ENCODE measurements around the gene TRIP10. TPM values are rescaled to one million over a fixed set of nuclear protein-coding genes. Genes with fewer than 3 reads are reported as not detected.

The TRIP10 gene
- total RNA-seq, 3 donors from 2014 or later = 72.8 to 121 (median 79.5) TPM

DNA sequence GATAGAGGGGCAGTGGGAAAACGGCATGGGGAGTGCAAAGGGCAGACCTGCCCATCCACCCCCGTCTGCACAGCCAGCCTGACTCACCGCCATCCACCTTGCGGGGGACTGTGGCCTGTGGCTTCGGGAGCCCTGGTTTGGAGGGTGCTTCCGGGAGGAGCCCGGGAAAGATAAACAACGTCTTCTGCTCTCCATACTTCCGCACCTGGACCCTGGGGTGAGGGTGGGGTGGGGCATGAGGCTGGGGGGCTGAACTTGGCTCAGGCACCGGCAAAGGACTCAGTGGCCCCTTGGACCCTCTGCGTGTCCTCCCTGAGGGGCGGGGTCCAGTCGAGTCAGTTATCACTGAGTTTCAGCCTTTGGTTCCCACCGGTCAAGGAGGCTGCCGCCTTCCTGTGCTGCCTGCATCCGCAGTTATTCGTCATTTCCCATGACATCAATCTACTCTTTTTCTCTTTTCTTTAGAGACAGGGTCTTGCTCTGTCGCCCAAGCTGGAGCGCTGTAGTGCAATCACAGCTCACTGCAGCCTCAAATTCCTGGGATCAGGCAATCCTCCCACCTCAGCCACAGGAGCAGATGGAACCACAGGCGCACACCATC, 5.3 kb upstream of the TRIP10 start:
- TF ChIP-seq, protein P1, sequence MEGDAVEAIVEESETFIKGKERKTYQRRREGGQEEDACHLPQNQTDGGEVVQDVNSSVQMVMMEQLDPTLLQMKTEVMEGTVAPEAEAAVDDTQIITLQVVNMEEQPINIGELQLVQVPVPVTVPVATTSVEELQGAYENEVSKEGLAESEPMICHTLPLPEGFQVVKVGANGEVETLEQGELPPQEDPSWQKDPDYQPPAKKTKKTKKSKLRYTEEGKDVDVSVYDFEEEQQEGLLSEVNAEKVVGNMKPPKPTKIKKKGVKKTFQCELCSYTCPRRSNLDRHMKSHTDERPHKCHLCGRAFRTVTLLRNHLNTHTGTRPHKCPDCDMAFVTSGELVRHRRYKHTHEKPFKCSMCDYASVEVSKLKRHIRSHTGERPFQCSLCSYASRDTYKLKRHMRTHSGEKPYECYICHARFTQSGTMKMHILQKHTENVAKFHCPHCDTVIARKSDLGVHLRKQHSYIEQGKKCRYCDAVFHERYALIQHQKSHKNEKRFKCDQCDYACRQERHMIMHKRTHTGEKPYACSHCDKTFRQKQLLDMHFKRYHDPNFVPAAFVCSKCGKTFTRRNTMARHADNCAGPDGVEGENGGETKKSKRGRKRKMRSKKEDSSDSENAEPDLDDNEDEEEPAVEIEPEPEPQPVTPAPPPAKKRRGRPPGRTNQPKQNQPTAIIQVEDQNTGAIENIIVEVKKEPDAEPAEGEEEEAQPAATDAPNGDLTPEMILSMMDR (IDR thresholded peaks at IDR 0.05) = no peak
- DNase-seq = peak in 2 of 3 donors; percentile 24 to 51
- intact Hi-C loops (cut with DNase I, micrococcal nuclease) = no loop called here
- no peak for ATAC-seq
- H3K4me1 ChIP-seq (ENCODE audit: low read depth) = peaks cover 26% of the 10 kb centered on the region
- H3K9me3 ChIP-seq = no peaks in the 10 kb centered on the region
- H3K4me3 ChIP-seq = no peak overlapping the region
- no peaks in the 10 kb centered on the region for H3K36me3 ChIP-seq (ENCODE audit: low read depth)

DNA sequence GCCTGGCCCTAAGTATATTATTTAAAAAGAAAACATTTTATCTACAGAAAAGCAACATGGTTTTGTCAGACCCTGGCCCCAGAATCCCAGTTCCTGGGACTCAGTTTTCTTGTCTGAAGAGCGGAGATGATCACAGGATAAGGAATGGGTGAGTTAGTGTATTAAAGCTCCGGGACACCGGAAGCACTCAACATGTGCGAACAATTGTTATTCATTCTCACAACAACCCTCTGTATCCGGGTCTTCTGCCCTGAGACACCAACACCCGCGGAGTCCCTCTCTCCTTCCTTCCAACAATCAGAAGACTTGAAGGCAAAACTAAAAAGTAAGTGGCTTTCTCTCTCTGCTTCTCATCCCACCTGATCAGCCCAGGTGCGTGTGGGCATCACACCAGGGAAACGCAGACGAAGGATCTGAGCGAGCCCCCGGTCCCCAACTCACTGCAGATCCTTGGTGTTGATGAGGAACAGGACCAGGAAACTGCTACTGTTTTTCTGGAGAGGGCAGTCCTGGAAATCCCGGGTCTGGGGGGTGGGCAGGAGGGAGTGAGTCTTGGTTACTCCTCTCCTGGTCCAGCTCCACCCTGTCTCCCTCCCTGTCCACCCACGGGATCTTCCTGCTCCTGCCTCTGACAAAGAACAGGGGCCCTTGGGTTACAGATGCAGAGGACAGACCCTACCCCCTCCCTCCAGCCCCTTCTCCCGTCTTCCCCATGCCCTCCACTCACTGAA, 4.1 kb upstream of the TRIP10 start:
- no peak overlapping the region for H3K4me3 ChIP-seq
- DNase-seq = peak in 2 of 3 donors; percentile 33 to 54
- H3K4me1 ChIP-seq (ENCODE audit: low read depth) = peaks cover 19% of the 10 kb centered on the region
- intact Hi-C loops (cut with DNase I, micrococcal nuclease) = no loop called here
- TF ChIP-seq, protein P1 (IDR thresholded peaks at IDR 0.05) = no peak
- no peak for ATAC-seq
- no peaks in the 10 kb centered on the region for H3K9me3 ChIP-seq
- H3K36me3 ChIP-seq (ENCODE audit: low read depth) = no peaks in the 10 kb centered on the region

DNA sequence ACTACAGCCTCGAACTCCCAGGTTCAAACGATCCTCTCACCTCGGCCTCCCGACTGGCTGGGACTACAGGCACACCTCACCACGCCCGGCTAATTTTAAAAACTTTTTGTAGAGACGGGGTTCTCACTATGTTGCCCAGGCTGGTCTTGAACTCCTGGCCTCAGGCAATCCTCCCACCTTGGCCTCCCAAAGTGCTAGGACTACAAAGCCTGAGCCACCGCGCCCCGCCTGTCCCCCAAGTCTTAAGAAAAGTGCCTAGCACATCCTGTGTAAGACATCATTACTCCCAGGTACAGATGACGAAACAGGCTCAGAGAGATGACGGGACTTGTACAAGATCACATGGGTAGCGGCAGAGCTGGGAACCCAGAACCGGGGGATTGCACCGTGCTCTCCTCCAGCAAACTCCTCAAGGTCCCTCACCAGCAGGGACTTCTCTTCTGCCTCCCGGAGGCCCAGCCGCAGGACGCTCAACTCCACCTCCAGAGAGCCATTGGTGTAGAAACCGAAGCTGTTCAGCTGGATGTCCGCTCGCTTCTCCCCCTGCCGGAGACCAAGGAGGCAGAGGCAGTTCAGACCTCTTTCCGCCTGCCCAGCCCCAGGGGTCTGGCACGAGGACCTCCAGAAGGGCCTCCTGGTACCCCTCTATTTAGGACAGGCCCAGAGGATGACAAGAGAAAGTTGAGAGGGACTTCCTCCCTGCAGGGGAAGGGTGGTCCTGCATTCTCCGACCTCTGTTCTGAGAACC, 3.1 kb upstream of the TRIP10 start:
- no peaks in the 10 kb centered on the region for H3K36me3 ChIP-seq (ENCODE audit: low read depth)
- peaks cover 24% of the 10 kb centered on the region for H3K4me1 ChIP-seq (ENCODE audit: low read depth)
- H3K4me3 ChIP-seq = peak overlapping the region; percentile 85
- peak; percentile 81 to 89 (median 83) for DNase-seq
- TF ChIP-seq, protein P1 (IDR thresholded peaks at IDR 0.05) = peak; percentile 46
- peak; percentile 21 for ATAC-seq
- intact Hi-C loops (cut with DNase I, micrococcal nuclease) = no loop called here
- no peaks in the 10 kb centered on the region for H3K9me3 ChIP-seq

DNA sequence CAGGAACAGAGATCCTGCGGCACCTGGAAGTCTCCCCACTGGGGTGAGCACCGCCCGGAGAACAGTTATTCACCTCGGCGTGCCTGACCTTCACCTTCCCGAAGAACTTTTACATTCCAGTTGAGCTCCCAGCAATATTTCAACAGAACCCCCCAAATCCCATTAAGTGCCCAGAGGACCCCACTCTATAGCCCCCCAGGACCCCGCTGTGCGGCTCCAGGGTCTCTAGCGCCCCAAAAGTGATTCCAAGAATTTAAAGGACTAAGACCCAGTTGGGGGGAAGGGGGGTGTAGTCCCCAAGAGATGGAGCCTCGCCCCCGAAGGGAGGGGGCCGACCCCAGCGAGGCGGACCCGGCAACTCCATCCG, 2.6 kb upstream of the TRIP10 start:
- no peak for ATAC-seq
- no peaks in the 10 kb centered on the region for H3K9me3 ChIP-seq
- DNase-seq = no peak
- intact Hi-C loops (cut with DNase I, micrococcal nuclease) = no loop called here
- H3K4me3 ChIP-seq = peak overlapping the region; percentile 85
- H3K36me3 ChIP-seq (ENCODE audit: low read depth) = no peaks in the 10 kb centered on the region
- TF ChIP-seq, protein P1 (IDR thresholded peaks at IDR 0.05) = no peak
- H3K4me1 ChIP-seq (ENCODE audit: low read depth) = peaks cover 29% of the 10 kb centered on the region

DNA sequence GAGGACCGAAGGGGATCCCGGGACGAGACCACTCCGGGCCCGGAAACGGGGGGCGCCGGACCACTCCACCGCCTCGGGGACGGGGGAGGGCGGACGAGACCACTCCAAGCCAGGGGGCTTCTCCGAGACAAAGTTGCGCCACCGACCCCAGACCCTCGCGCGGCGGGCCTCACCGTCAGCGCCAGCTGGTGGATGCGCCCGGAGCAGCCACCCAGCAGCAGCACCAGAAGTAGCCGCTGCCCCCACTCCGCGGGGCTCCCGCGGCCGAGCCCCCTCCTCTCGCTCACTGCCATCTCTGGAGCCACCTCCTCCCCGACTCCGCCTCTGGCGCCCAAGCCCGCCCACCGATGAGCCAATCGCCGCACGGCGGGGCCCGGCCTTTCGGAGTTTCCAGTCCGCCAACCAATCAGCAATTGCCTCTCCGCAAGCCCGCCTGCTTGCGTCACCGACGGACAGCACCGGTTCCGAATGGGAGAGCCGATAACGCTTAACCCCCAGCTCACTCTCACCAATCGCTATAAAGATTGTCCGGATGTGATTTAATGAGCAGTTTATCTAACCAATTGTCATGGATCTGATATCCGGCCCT, 2.1 kb upstream of the TRIP10 start, which contains the start of gene GPR108:
Gene GPR108, minus strand, starts transcription at position 297 of the 589 bp plus-strand sequence. Its CDS starts 4 bp downstream, at position 293.
- Histone ChIP-seq H3K4me1 (ENCODE audit: low read depth) (peaks cover 30% of the 10 kb centered on the region), H3K36me3 (ENCODE audit: low read depth) (no peaks in the 10 kb centered on the region), H3K4me3 (peak within 1 kb of the TSS; percentile 85), H3K9me3 (no peaks in the 10 kb centered on the region)
- intact Hi-C loops (cut with DNase I, micrococcal nuclease) = no loop called here
- DNase-seq (peak; percentile 99 to 100 (median 99)), ATAC-seq (peak; percentile 73)
- TF ChIP-seq, protein P1 (IDR thresholded peaks at IDR 0.05) = no peak
